ENCODE data around the gene DYNLT5.
"Not testable (repeated sequence)": the region's sequence is repeated elsewhere in the genome, so short reads cannot be mapped to it uniquely, and the experiment has no call there.

- not testable (repeated sequence) for TF ChIP-seq POLR2A, CTCF (IDR thresholded peaks at IDR 0.05)
Observed at GRCh38 chr1:66728716-66729115, 23.5 kb upstream of the DYNLT5 start.
